Heart left ventricle (tissue), 13 donors: Measurements from ENCODE around the gene SCAMP1.

Source experiments
- POLR2A ChIP-seq, 2 donors: fragments of 450-650 bp; IDR thresholded peaks; one replicate each; pipeline ENCODE4 v1.6.1; 2017; ENCODE audit warnings: antibody characterized with exemption in 2 of 2, mild to moderate bottlenecking in 2 of 2, moderate library complexity in 2 of 2
- TF ChIP-seq, protein P1 (sequence below), 12 donors: fragments of 200-600 bp; sonication (generic) in 4 of 12; IDR thresholded peaks; one replicate each; pipeline versions ENCODE4 v1.5.0 to v1.8.0; 2018 to 2022; ENCODE audit warnings: antibody characterized with exemption in 12 of 12, mild to moderate bottlenecking in 5 of 12
- donor health status: ischemic (EF 13 %, LVEDD 7.1; RV severe dilation, severe dysfunction).
- donor health status: DM: no; HTN: yes; CAD: no.
- donor health status: DM: no; HTN: no; CAD: no.
- donor health status: ischemic (EF 25% LVEDD 6.9; RV normal size, moderate dysfunction).
- donor health status: ischemic (EF 25% LVEDD 5.7; RV mildly dilated, moderate dysfunction).
- donor health status: ischemic (EF 35%, LVEDD 5.7; RV mildly dilated, moderate dysfunction).
- donor health status: nonischemic (EF 11% LVEDD 7.7; RV severe dilation, severe dysfunction).
- donor health status: DM: yes; HTN: yes; CAD: no.
- donor health status: PGD.
- donor health status: ischemic (EF 29% LVEDD 5.4; RV normal size, mild dysfunction).
- donor health status: nonischemic (EF 23%, LVEDD 6.1; RV moderate dilation, normal function).

DNA sequence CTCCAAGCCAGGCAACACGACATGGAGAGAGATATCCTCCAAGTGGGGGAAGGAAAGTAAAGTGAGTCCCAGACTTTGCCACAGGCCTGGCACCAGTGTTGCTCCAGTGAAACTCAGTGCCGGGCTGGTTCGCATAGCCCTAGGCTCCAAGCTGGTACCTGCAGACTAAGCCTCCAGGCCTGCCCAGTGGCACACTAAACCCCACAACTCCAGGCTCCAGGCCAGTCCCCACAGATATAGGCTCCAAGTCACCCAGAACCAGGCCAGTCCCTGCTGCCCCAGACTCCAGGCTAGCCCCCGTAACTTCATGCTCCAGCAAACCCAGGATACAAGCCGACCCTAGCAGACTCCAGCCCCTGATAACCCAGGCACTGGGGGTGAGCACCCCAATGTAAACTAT lies 42.9 kb upstream of the SCAMP1 start:
- TF ChIP-seq, protein P1, sequence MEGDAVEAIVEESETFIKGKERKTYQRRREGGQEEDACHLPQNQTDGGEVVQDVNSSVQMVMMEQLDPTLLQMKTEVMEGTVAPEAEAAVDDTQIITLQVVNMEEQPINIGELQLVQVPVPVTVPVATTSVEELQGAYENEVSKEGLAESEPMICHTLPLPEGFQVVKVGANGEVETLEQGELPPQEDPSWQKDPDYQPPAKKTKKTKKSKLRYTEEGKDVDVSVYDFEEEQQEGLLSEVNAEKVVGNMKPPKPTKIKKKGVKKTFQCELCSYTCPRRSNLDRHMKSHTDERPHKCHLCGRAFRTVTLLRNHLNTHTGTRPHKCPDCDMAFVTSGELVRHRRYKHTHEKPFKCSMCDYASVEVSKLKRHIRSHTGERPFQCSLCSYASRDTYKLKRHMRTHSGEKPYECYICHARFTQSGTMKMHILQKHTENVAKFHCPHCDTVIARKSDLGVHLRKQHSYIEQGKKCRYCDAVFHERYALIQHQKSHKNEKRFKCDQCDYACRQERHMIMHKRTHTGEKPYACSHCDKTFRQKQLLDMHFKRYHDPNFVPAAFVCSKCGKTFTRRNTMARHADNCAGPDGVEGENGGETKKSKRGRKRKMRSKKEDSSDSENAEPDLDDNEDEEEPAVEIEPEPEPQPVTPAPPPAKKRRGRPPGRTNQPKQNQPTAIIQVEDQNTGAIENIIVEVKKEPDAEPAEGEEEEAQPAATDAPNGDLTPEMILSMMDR (IDR thresholded peaks at IDR 0.05), result no peak
- TF ChIP-seq POLR2A (IDR thresholded peaks at IDR 0.05), result no peak
